LHCN-M2 (cell line): ENCODE results near the gene ASCL5. TPM values are rescaled to one million over a fixed set of nuclear protein-coding genes. Genes with fewer than 3 reads are reported as not detected.

Experiments
- DNase-seq: peaks from one replicate; pipeline ENCODE4 v3.0.0-alpha.2; 2012; ENCODE audit warnings: low read depth
- total RNA-seq: library from RNA; depleted of rRNA; stranded (reverse); fragments of >200 nt; gene quantifications from 2 replicates; pipeline ENCODE4 v1.2.3, GENCODE V29; 2014

Gene ASCL5
- total RNA-seq, 1 experiment from 2014 or later: not detected

- DNase-seq: no peak
Measured at GRCh38 chr1:201136355-201137023, 9.5 kb upstream of the ASCL5 start.

- DNase-seq: no peak
Measured at GRCh38 chr1:201134405-201134804, 7.4 kb upstream of the ASCL5 start.

- no peak for DNase-seq
Measured at GRCh38 chr1:201131398-201131797, 4.4 kb upstream of the ASCL5 start.

- no peak for DNase-seq
Measured at GRCh38 chr1:201128962-201129361, 2.0 kb upstream of the ASCL5 start.

- peak; percentile 6 for DNase-seq
Measured at GRCh38 chr1:201128476-201128875, 1.5 kb upstream of the ASCL5 start.

- peak; percentile 54 for DNase-seq
Measured at GRCh38 chr1:201127755-201128455, 921 bp upstream of the ASCL5 start.

GRCh38 chr1:201126463-201126831 lies 537 bp downstream of the ASCL5 start:
- no peak for DNase-seq

- DNase-seq: no peak
Measured at GRCh38 chr1:201125800-201126199, 1.2 kb downstream of the ASCL5 start.

GRCh38 chr1:201125019-201125418 lies 2.0 kb downstream of the ASCL5 start:
- DNase-seq: peak; percentile 69

- no peak for DNase-seq
Measured at GRCh38 chr1:201123866-201124265, 3.1 kb downstream of the ASCL5 start.

- DNase-seq: no peak
Measured at GRCh38 chr1:201122321-201122957, 4.5 kb downstream of the ASCL5 start.

- peak; percentile 35 for DNase-seq
Measured at GRCh38 chr1:201119206-201120197, 7.5 kb downstream of the ASCL5 start.

GRCh38 chr1:201116091-201116490 lies 10.9 kb downstream of the ASCL5 start:
- no peak for DNase-seq

- DNase-seq: no peak
Measured at GRCh38 chr1:201115390-201115937, 11.5 kb downstream of the ASCL5 start.

GRCh38 chr1:201114245-201115131 lies 12.5 kb downstream of the ASCL5 start:
- peak; percentile 84 for DNase-seq

GRCh38 chr1:201113451-201114244 lies 13.3 kb downstream of the ASCL5 start:
- no peak for DNase-seq

- DNase-seq: no peak
Measured at GRCh38 chr1:201112926-201113325, 14.1 kb downstream of the ASCL5 start.

GRCh38 chr1:201112173-201112731 lies 14.7 kb downstream of the ASCL5 start, which contains the start of gene CACNA1S:
Gene CACNA1S (minus strand): TSS chr1:201112426. CDS start chr1:201112339, 87 bp downstream.
- DNase-seq: no peak

GRCh38 chr1:201111672-201112071 lies 15.3 kb downstream of the ASCL5 start:
- DNase-seq: no peak
